GM23248 (cell line): ENCODE data around the gene INO80D.

ENCODE experiments used
- EZH2 ChIP-seq: fragments of 200-600 bp; sonication (generic); IDR thresholded peaks from 2 replicates; pipeline ENCODE4 v1.6.1; 2018; ENCODE audit warnings: antibody characterized with exemption, mild to moderate bottlenecking; ENCODE audit not compliant: insufficient read depth, poor library complexity, severe bottlenecking
- EZH2phosphoT487 ChIP-seq: fragments of 200-600 bp; sonication (generic); IDR thresholded peaks from 2 replicates; pipeline ENCODE4 v1.6.1; 2018; ENCODE audit warnings: antibody characterized with exemption, moderate library complexity, mild to moderate bottlenecking, low read depth; ENCODE audit not compliant: insufficient read depth

- no peak for TF ChIP-seq EZH2phosphoT487
- TF ChIP-seq EZH2, result no peak
These were observed 89.8 kb downstream of the INO80D start for GRCh38 chr2:205996161-205996560.
